ENCODE data around the gene POLD1.

DNA sequence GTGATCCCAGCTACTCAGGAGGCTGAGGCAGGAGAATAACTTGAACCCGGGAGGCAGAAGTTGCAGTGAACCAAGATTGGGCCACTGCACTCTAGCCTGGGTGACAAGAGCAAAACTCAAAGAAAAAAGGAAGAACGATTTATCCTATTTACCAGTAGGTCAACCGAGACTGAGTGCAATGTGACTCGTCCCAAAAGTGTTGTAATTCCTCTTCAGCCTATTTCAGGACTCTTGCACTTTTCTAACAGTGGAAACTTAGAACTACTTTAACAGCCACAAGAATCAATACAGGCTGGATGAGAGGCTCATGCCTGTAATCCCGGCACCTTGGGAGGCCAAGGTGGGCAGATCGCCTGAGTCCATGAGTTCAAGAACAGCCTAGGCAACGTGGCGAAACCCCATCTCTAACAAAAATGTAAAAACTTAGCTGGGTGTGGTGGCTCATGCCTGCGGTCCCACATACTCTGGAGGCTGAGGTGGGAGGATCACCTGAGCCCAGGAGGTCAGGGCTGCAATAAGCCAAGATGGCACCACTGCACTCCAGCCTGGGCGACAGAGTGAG lies 12.2 kb upstream of the POLD1 start:
- no peak for TF ChIP-seq CTCF (conservative IDR thresholded peaks at IDR 0.05 in 1 of 2, IDR thresholded peaks at IDR 0.05 in 1 of 2; ENCODE audit: extremely low read depth in 1 of 2, insufficient read depth in 1 of 2, low read depth in 1 of 2, low read length in 2 of 2)
- no peak for TF ChIP-seq EZH2 (IDR thresholded peaks at IDR 0.05; ENCODE audit: borderline replicate concordance, low read length)

Measured in mammary epithelial cell (primary cell).